Measurements from ENCODE around the gene ATP6V1C2.
"Not testable (repeated sequence)": the region's sequence is repeated elsewhere in the genome, so short reads cannot be mapped to it uniquely, and the experiment has no call there.

DNA sequence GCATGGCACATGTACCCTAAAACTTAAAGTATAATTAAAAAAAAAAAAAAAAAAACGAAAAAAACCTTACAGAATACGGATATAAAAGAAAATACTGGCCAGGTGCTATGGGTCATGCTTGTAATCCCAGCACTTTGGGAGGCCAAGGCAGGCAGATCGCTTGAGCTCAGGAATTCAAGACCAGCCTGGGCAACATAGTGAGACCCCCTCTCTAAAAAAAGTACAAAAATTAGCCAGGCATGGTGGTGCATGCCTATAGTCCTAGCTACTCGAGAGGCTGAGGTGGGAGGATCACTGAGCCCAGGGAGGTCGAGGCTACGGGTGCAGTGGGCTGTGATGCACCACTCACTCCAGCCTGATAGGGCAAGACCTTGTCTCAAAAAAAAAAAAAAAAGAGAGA is 84.6 kb downstream of the ATP6V1C2 start:
- TF ChIP-seq, protein P1, sequence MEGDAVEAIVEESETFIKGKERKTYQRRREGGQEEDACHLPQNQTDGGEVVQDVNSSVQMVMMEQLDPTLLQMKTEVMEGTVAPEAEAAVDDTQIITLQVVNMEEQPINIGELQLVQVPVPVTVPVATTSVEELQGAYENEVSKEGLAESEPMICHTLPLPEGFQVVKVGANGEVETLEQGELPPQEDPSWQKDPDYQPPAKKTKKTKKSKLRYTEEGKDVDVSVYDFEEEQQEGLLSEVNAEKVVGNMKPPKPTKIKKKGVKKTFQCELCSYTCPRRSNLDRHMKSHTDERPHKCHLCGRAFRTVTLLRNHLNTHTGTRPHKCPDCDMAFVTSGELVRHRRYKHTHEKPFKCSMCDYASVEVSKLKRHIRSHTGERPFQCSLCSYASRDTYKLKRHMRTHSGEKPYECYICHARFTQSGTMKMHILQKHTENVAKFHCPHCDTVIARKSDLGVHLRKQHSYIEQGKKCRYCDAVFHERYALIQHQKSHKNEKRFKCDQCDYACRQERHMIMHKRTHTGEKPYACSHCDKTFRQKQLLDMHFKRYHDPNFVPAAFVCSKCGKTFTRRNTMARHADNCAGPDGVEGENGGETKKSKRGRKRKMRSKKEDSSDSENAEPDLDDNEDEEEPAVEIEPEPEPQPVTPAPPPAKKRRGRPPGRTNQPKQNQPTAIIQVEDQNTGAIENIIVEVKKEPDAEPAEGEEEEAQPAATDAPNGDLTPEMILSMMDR (conservative IDR thresholded peaks at IDR 0.05; ENCODE audit: low read length) = not testable (repeated sequence)
- not testable (repeated sequence) for TF ChIP-seq EZH2phosphoT487 (IDR thresholded peaks at IDR 0.05; ENCODE audit: borderline replicate concordance)
